ENCODE measurements around the gene FOXK2. TPM values are rescaled to one million over a fixed set of nuclear protein-coding genes. Genes with fewer than 3 reads are reported as not detected.

The FOXK2 gene
- total and polyA plus RNA-seq, 2 of the 8 experiments (the other 6 are each of a cell fraction or from before 2014, with no cell fraction given): 34.7 to 64.9 TPM

- Histone ChIP-seq H2BK5ac (ENCODE audit: low read depth, low read length) (no peak overlapping the region), H3K36me3 (ENCODE audit: control insufficient read depth in 2 of 4, insufficient read depth in 4 of 4, low read length in 3 of 4) (peaks cover 15 to 39% (median 21%) of the 10 kb centered on the region in 4 experiments; a peak in 7 of 8 replicates), H3K4ac (replicated peaks; ENCODE audit: insufficient read length, low read depth, low read length) (no peak overlapping the region), H3K23me2 (ENCODE audit: low read depth, low read length) (no peaks in the 10 kb centered on the region; the same call in 1 of the 2 replicates), H3K18ac (ENCODE audit: extremely low read depth, low read length) (no peak overlapping the region), H3K14ac (ENCODE audit: insufficient read length) (no peak overlapping the region), H2AK5ac (ENCODE audit: low read depth, low read length) (no peak overlapping the region), H2BK15ac (ENCODE audit: low read length) (no peak overlapping the region), H3K4me3 (ENCODE audit: extremely low read depth in 1 of 4, insufficient read depth in 2 of 4, low read depth in 3 of 4, low read length in 4 of 4) (no peak overlapping the region), H3K27me3 (replicated peaks in 1 of 4; ENCODE audit: control insufficient read depth in 3 of 4, extremely low read depth in 1 of 4, insufficient read depth in 3 of 4, low read length in 3 of 4) (no peaks in the 10 kb centered on the region), H3K4me2 (ENCODE audit: insufficient read depth in 1 of 2, low read depth in 2 of 2, low read length in 2 of 2) (no peak overlapping the region), H3K9me3 (ENCODE audit: insufficient read depth in 2 of 2, low read depth in 1 of 2, low read length in 1 of 2) (no peaks in the 10 kb centered on the region), H3K79me1 (ENCODE audit: low read depth, low read length) (peaks cover 5% of the 10 kb centered on the region), H2BK120ac (replicated peaks; ENCODE audit: low read depth, low read length) (no peak overlapping the region), H2AFZ (ENCODE audit: low read length) (no peak overlapping the region), H2BK12ac (ENCODE audit: low read depth, low read length) (no peak overlapping the region), H4K5ac (ENCODE audit: insufficient read length, low read depth, low read length) (no peak overlapping the region), H3K79me2 (ENCODE audit: control insufficient read depth in 1 of 2, insufficient read depth in 2 of 2, low read length in 2 of 2) (peaks cover 27 to 88% of the 10 kb centered on the region in 2 experiments), H3K4me1 (replicated peaks in 1 of 4; ENCODE audit: control insufficient read depth in 3 of 4, insufficient read depth in 4 of 4, low read length in 3 of 4) (peaks cover 0 to 5% (median 3%) of the 10 kb centered on the region in 4 experiments; a peak in 3 of 7 replicates), H4K8ac (ENCODE audit: extremely low read depth, insufficient read depth, low read length) (no peak overlapping the region), H3K9ac (replicated peaks in 1 of 4; ENCODE audit: extremely low read depth in 1 of 4, low read depth in 3 of 4, low read length in 3 of 4) (no peak overlapping the region), H4K91ac (replicated peaks; ENCODE audit: insufficient read length, low read length) (no peak overlapping the region), H3K56ac (replicated peaks; ENCODE audit: insufficient read length, low read depth, low read length) (no peak overlapping the region), H3K27ac (ENCODE audit: low read depth, low read length) (no peak overlapping the region), H2BK20ac (ENCODE audit: low read length) (no peak overlapping the region), H4K20me1 (replicated peaks in 1 of 2; ENCODE audit: control insufficient read depth in 1 of 2, insufficient read depth in 2 of 2, low read length in 2 of 2) (peaks cover 22 to 28% of the 10 kb centered on the region in 2 experiments), H3K23ac (ENCODE audit: insufficient read length) (no peak overlapping the region)
- ChIA-PET CTCF (ENCODE audit: partially characterized antibody) (interaction anchor here (0.6 kb wide), 1 partner anchor 1132 kb away, joined by 3 read pairs; no protein-coding TSS in a partner anchor), POLR2A (ENCODE audit: partially characterized antibody) (interaction anchor here (0.6 to 1.4 kb wide), 5 partner anchors 10 to 1456 kb away, joined by 3 read pairs; no protein-coding TSS in a partner anchor)
- TF ChIP-seq RBBP5 (IDR thresholded peaks at IDR 0.05; ENCODE audit: borderline replicate concordance, low read depth, low read length) (no peak), POLR2AphosphoS5 (IDR thresholded peaks at IDR 0.05; ENCODE audit: low read depth, low read length) (no peak; the same call in 1 of the 2 replicates)
- DNase-seq (ENCODE audit: low read depth in 1 of 2, low spot score in 2 of 2) (no peak), FAIRE-seq (no peak)
- whole genome bisulfite sequencing, 2 experiments (ENCODE audit: extremely low coverage in 1 of 2, insufficient coverage in 1 of 2, insufficient read length in 1 of 2, insufficient replicate concordance in 2 of 2, low coverage in 1 of 2, low lambda C conversion rate in 2 of 2, missing lambda C conversion rate in 1 of 2): 94% methylated on average over 14 of the region's 14 CpGs; no CpG with 5 or more reads in 1 of the 2 experiments
Measured at GRCh38 chr17:82642022-82642421, 122.5 kb downstream of the FOXK2 start.
